ENCODE data around the gene PYHIN1.

Gene PYHIN1

DNA sequence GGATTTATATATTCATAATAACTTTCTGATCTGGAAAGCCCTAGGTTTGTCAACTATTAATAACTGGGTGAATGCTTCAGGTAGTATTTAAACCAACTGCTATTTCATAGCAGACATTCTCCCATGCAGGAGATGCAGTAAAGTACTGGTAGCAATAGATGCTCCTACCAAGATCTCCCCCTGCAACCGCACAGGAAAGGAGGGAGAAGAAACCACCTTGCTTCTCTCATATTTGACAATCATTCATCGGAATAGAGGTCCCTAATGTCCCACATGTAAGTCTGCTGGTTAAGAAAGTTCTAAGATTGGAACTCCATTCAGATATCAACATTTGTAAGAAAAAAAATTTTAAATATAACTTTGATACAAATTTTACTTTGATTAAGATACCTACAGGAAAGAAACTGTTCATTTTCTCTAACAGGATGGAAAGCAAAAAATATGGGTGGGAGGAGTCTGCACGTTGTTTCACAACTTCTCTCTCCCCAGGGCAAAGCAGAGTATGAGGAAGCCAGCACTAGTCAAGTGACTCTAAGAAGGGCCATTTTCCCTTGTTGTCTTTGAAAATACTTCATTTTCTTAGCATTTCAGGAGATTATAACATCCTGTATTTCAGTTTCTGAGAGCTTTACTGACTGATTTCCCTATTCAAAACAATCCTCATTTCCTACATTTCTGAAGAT is at the start of gene PYHIN1:
PYHIN1 (plus strand) TSS at position 498 of the 683 bp plus-strand sequence. CDS start 5,359 bp downstream, outside the sequence.
- DNase-seq (ENCODE audit: low read depth), result no peak

- DNase-seq (ENCODE audit: low read depth), result no peak
Observed at GRCh38 chr1:158893654-158894053, 37.7 kb upstream of the PYHIN1 start.

DNA sequence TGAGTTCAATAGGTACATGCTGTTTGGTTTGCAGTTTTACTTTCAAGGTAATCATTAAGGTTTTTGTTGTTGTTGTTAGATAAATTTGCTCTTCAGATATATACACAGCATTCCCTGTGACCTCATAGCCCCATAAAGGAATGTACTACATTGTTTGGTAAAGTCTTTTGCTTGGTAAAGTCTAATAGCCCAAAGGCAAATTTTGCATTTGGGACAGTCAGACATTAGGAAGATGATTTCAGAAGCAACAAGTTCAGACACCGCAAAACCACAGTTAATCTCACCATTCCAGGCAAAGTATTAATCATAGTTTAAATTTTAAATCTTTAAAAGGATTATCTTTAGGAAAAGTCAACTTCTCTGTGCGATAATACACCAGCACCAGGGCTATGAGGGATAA is 32.6 kb upstream of the PYHIN1 start:
- no peak for DNase-seq (ENCODE audit: low read depth)

GRCh38 chr1:158901623-158902022 is 29.7 kb upstream of the PYHIN1 start:
- DNase-seq (ENCODE audit: low read depth), result no peak

- no peak for DNase-seq (ENCODE audit: low read depth)
Observed at GRCh38 chr1:158916085-158916484, 15.3 kb upstream of the PYHIN1 start.

GRCh38 chr1:158924677-158925076 is 6.7 kb upstream of the PYHIN1 start:
- DNase-seq (ENCODE audit: low read depth), result no peak

DNA sequence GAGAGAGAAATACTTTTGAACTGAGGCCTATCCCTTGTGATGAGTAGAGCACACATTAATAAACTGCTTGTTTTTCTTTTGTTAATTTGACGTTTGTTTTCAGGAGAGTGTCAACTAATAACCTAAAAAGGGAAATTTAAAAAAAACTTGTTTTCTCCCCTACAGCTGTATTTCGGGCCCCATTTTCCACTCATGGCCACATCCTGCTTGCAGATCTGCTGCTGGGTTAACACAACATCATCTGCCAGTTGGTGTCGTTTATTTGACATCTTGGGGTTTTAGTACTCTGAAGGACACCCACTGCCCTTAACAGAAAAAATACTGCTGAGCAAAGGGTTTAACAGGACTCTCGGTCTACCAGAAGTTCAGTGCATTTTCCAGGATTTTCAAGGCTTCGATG is 848 bp upstream of the PYHIN1 start:
- peak; percentile 15 for DNase-seq (ENCODE audit: low read depth)

DNA sequence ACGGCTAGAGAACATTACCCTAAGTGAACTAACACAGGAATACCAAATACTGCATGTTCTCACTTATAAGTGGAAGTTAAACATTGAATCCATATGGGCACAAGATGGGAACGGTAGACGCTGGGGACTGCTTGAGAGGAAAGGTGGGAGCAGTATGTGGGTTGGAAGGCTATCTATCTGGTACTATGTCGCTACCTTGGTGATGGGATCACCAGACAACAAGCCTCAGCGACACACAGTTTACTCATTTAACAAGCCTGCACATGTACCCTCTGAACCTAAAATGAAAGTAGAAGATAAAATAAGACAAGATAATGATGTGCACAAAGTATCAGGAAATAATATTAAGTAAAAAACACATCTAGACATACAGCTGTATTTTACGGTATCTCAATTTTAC is 819 bp downstream of the PYHIN1 start:
- DNase-seq (ENCODE audit: low read depth), result no peak

DNA sequence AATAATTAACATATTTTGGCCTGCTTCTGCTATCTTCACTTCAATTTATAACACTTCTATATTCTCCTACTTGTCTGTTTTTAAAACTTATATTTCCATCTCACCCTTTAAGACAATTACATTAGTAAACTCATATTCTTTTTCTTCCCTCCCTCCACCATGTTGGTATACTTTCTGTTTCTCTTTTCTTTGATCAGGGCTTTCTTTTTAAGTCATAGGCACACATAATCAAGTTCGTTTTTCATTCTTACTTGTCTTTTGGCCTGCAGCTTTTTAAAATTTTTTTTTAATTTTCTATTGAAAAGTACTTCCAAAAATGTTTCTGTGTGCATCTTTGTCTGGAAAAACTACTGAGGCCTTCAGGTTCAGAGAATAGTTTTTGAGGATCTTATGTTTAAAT is 2.3 kb downstream of the PYHIN1 start:
- DNase-seq (ENCODE audit: low read depth), result no peak

DNA sequence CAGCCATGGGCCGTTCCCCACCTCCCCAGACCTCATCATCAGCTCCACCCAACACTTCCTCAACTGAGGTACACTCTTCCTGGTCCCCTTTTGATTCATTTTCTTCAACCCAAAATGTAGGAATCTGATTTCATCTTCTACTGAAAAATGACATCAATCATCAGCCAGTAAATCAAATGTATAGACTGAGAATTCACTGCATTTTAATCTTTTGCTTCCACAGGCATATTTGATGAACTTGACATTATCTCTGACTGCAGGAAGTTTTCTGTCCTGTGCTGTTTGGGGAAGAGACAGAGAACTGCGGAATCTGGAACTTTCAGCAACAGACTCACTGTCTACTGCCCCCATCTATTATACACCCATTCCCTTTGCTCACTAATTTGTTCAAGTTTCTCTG is 7.8 kb downstream of the PYHIN1 start:
- no peak for DNase-seq (ENCODE audit: low read depth)

- DNase-seq (ENCODE audit: low read depth), result no peak
Observed at GRCh38 chr1:158941317-158941716, 10.0 kb downstream of the PYHIN1 start.

GRCh38 chr1:158942490-158942889 is 11.1 kb downstream of the PYHIN1 start:
- no peak for DNase-seq (ENCODE audit: low read depth)

DNA sequence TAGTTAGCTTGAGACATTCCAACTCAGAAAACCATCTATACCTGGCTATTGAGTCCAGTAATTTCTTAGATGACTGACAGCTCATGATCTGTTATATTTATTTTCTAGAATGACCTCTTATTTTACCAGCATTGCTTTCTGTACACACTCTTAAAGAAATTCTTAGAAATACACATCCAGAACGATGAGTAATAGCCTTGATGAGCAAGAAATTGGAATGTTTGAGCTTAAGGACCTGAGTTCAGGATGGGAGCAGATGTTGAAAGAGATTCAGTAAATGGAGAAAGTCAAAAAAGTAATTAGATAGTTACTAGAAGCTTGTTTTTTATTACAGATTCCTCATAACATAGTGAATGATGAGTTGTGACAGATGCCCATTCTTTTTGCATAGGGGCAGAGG is 11.7 kb downstream of the PYHIN1 start:
- no peak for DNase-seq (ENCODE audit: low read depth)

DNA sequence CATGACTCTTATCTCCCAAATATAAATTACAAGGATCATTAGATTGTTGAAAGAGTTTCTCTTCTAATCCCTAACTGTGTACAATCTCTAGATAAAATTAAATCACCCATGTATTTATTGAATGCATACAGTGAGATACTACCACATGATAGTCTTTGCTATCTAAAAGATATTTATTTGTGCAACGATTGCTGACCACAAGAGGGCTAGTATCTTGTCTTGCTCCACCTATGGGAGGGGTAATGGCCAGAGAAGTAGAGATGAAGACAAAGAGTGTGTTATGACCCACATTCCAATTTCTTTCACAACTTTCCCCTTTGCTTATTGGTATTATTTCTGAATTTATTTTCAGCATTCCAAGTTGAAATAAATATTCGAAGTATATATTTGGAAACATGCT is 13.7 kb downstream of the PYHIN1 start:
- no peak for DNase-seq (ENCODE audit: low read depth)

- no peak for DNase-seq (ENCODE audit: low read depth)
Observed at GRCh38 chr1:158946785-158947184, 15.4 kb downstream of the PYHIN1 start.

GRCh38 chr1:158951956-158952355 is 20.6 kb downstream of the PYHIN1 start:
- DNase-seq (ENCODE audit: low read depth), result no peak

GRCh38 chr1:158952416-158952815 is 21.1 kb downstream of the PYHIN1 start:
- DNase-seq (ENCODE audit: low read depth), result no peak

DNA sequence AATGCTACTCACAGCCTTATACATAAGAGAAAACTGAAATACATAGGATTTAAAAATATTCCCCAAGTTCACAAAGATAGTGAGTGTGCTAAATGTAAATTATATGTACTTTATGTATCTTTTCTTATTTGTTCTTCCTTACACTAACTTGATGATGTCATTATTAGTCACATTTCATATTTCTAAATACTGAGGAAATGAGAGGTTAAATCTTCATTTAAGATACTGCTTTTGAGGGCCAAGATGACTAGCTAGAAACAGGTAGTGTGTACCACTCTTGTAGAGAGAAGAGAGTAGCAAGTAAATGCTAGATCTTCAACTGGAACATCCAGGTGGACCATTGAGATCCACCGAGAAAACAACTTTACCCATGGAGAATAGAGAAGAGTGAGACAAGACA is 29.8 kb downstream of the PYHIN1 start:
- DNase-seq (ENCODE audit: low read depth), result no peak

GRCh38 chr1:158962983-158963382 is 31.6 kb downstream of the PYHIN1 start:
- no peak for DNase-seq (ENCODE audit: low read depth)

- DNase-seq (ENCODE audit: low read depth), result no peak
Observed at GRCh38 chr1:158969166-158969565, 37.8 kb downstream of the PYHIN1 start.

- DNase-seq (ENCODE audit: low read depth), result no peak
Observed at GRCh38 chr1:158969855-158970254, 38.5 kb downstream of the PYHIN1 start.

- no peak for DNase-seq (ENCODE audit: low read depth)
Observed at GRCh38 chr1:158972841-158973240, 41.5 kb downstream of the PYHIN1 start.

DNA sequence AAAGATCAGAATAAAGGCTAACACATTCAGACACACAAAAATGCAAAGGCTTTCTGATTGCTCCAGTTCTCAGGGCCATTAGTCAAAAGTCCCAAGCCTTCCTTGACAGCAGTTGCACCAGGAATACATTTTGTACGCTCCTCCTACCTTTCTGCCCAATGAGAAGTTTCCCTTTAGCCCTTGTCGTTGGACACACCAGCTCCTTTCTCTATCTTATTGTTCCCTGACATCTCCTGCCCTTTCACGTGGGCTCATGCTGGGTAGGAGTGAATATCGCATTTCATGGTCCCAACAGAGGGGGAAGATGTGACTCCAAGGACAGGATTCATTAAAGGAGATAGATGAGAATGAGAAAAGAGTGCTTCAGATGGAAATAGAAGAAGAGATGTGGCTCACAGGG is 44.9 kb downstream of the PYHIN1 start:
- DNase-seq (ENCODE audit: low read depth), result no peak

DNA sequence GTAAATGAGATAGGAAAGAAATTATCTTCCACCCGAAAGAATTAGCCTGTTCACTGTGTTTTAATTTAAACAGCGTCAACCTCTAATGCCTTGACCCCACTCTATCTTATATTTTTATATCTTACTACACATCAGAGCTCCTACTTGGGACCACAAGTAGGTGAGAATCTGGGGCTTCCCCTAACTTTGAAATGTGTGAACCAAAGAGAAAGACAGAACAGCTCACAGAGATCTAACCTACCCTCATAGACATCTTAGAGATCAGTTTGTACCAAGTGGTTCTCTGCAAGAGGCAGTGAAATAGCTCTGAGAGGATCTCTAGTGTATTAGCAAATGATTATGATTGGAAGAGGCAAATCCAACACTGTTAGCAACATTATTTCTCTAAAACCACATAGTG is 47.4 kb downstream of the PYHIN1 start:
- DNase-seq (ENCODE audit: low read depth), result no peak

- no peak for DNase-seq (ENCODE audit: low read depth)
Observed at GRCh38 chr1:158979229-158979628, 47.9 kb downstream of the PYHIN1 start.
